HepG2 (cell line): Measurements from ENCODE around the gene HMGCS2. TPM values are rescaled to one million over a fixed set of nuclear protein-coding genes. Genes with fewer than 3 reads are reported as not detected.

Experiments used
- ATAC-seq: fragments of 200-7000 bp; cut with Tn5 transposase; 3 replicates; pipeline ENCODE4 v1.9.1; 2020; ENCODE audit warnings: mild to moderate bottlenecking, moderate library complexity
- BruUV-seq: library from RNA; stranded (reverse); fragments of 400-500 nt; replicated peaks from 2 replicates; lab custom pipeline; 2021; lab: Mats Ljungman, UMichigan
- CTCF ChIA-PET: fragments of 300-600 bp; formaldehyde crosslinking; extraction: SDS; loops from one replicate; lab custom pipeline; 2021; ENCODE audit warnings: low total read pairs, inconsistent platforms, low intra/inter-chr PET ratio; lab: Yijun Ruan, JAX
- POLR2A ChIA-PET: fragments of 350-600 bp; sonication (Branson Sonifier 250); formaldehyde crosslinking; loops from one replicate; lab custom pipeline; 2020; ENCODE audit warnings: antibody characterized with exemption, inconsistent platforms; lab: Yijun Ruan, JAX
- DNase-seq: peaks from one replicate; pipeline ENCODE4 v3.0.0-alpha.2; 2015; ENCODE audit warnings: low spot score
- FAIRE-seq: peaks from 3 replicates; lab custom pipeline; 2011; peaks lifted over from hg19 to GRCh38; lab: Jason Lieb, UNC
- H2AFZ ChIP-seq: one replicate; pipeline ENCODE4 v1.6.1; 2011; ENCODE audit warnings: low read length, inconsistent platforms
- H3K27ac ChIP-seq: fragments of 300-600 bp; 3 replicates; pipeline ENCODE4 v1.8.0; 2011; ENCODE audit warnings: mixed run types, mild to moderate bottlenecking, mixed read lengths, low read length, inconsistent platforms; ENCODE audit not compliant: insufficient read depth; ENCODE audit errors: extremely low read length
- H3K27me3 ChIP-seq, 2 experiments: fragments of 200-600 bp in 1 of 2; 2 replicates in 1 of 2; 3 replicates in 1 of 2; pipeline versions ENCODE4 v1.6.0 to v1.8.0; 2011; ENCODE audit warnings: low read length in 2 of 2, mild to moderate bottlenecking in 2 of 2, moderate library complexity in 2 of 2, inconsistent platforms in 1 of 2; ENCODE audit not compliant: insufficient read depth in 2 of 2, control insufficient read depth in 1 of 2
- H3K36me3 ChIP-seq, 2 experiments: fragments of 200-600 bp in 1 of 2; replicated peaks in 1 of 2; 2 replicates in 1 of 2; 3 replicates in 1 of 2; pipeline versions ENCODE4 v1.5.1 to v1.8.0; 2011; ENCODE audit warnings: low read length in 2 of 2, inconsistent platforms in 1 of 2; ENCODE audit not compliant: insufficient read depth in 2 of 2, control insufficient read depth in 1 of 2
- H3K4me1 ChIP-seq: 2 replicates; pipeline ENCODE4 v1.5.1; 2012; ENCODE audit warnings: low read length, inconsistent platforms; ENCODE audit not compliant: insufficient read depth
- H3K4me2 ChIP-seq: 2 replicates; pipeline ENCODE4 v1.6.0; 2011; ENCODE audit warnings: low read depth, low read length, inconsistent platforms
- H3K4me3 ChIP-seq, 3 experiments: fragments of 200-600 bp in 1 of 3; sonication (generic), shearing (Covaris generic) in 1 of 3; replicated peaks in 1 of 3; 2 replicates each; pipeline ENCODE4 v1.5.1; 2011 to 2016; ENCODE audit warnings: low read length in 3 of 3, inconsistent platforms in 2 of 3, low read depth in 2 of 3, mild to moderate bottlenecking in 2 of 3, control low read depth in 1 of 3, mixed read lengths in 1 of 3; ENCODE audit not compliant: insufficient read depth in 1 of 3
- H3K79me2 ChIP-seq: one replicate; pipeline ENCODE4 v1.6.1; 2011; ENCODE audit warnings: low read length, inconsistent platforms; ENCODE audit not compliant: insufficient read depth
- H3K9ac ChIP-seq: 2 replicates; pipeline ENCODE4 v1.6.0; 2011; ENCODE audit warnings: mild to moderate bottlenecking, low read depth, low read length, inconsistent platforms; ENCODE audit not compliant: insufficient read depth
- H3K9me3 ChIP-seq: 2 replicates; pipeline ENCODE4 v1.5.1; 2012; ENCODE audit warnings: mild to moderate bottlenecking, low read length
- H4K20me1 ChIP-seq: 2 replicates; pipeline ENCODE4 v1.6.0; 2011; ENCODE audit warnings: inconsistent platforms, mild to moderate bottlenecking, low read length, moderate library complexity; ENCODE audit not compliant: insufficient read depth
- CREB3 ChIP-seq: sonication (generic); formaldehyde crosslinking; IDR thresholded peaks from 2 replicates; pipeline ENCODE4 v1.5.0; 2020; ENCODE audit warnings: missing genetic modification reagents
- HHEX ChIP-seq: IDR thresholded peaks from 2 replicates; pipeline ENCODE4 v1.6.1; 2016; ENCODE audit warnings: control low read depth
- MAZ ChIP-seq, 2 experiments: sonication (generic) in 1 of 2; formaldehyde crosslinking in 1 of 2; IDR thresholded peaks; 2 replicates each; pipeline versions ENCODE4 v1.5.0 to v1.6.1; 2012 to 2020; ENCODE audit warnings: low read depth in 2 of 2, mild to moderate bottlenecking in 2 of 2, borderline replicate concordance in 1 of 2, improper control_type of control experiment in 1 of 2, low read length in 1 of 2, missing genetic modification reagents in 1 of 2, moderate library complexity in 1 of 2
- NR2C2 ChIP-seq: sonication (generic); formaldehyde crosslinking; IDR thresholded peaks from 2 replicates; pipeline ENCODE4 v1.4.0; 2020; ENCODE audit warnings: missing genetic modification reagents, mild to moderate bottlenecking, moderate library complexity, borderline replicate concordance
- ZFX ChIP-seq: sonication (generic); formaldehyde crosslinking; IDR thresholded peaks from 2 replicates; pipeline ENCODE4 v1.4.0; 2020; ENCODE audit warnings: mild to moderate bottlenecking, low read depth, missing genetic modification reagents, moderate library complexity
- WGBS: methylation state at CpG from one replicate; pipeline ENCODE4 v1.1.6; 2017; ENCODE audit warnings: low lambda C conversion rate; 5-methylcytosine and 5-hydroxymethylcytosine counted together
- in situ Hi-C: cut with HindIII; loops from 2 replicates; pipeline ENCODE4 v1.10.0; 2017; ENCODE audit warnings: low pct_unique_long_range_greater_than_20kb; ENCODE audit not compliant: extremely low pct_ligation_motif_present
- intact Hi-C: fragments of 100-400 bp; cut with micrococcal nuclease; formaldehyde crosslinking; loops from one replicate; pipeline ENCODE4 v1.10.0; 2022; ENCODE audit not compliant: unreplicated experiment
- polyA plus RNA-seq, 8 experiments: library from polyadenylated mRNA; depleted of rRNA in 3 of 8; stranded (reverse) in 7 of 8; unstranded in 1 of 8; fragments of >200 nt; fragmentation: Illumina TruSeq in 4 of 8; extraction: Trizol in 4 of 8; gene quantifications; 2 replicates each; pipeline versions ENCODE4 v1.2.1 to v1.2.3, GENCODE V29; 2011 to 2016; ENCODE audit warnings: low read depth in 4 of 8, missing spikeins in 1 of 8, mixed read lengths in 1 of 8; ENCODE audit not compliant: insufficient read depth in 1 of 8
- total RNA-seq, 5 experiments: library from RNA; depleted of rRNA; stranded (reverse); fragments of >200 nt; fragmentation: Illumina TruSeq; extraction: Trizol; gene quantifications; 2 replicates each; pipeline ENCODE4 v1.2.3, GENCODE V29; 2016; ENCODE audit warnings: low read depth in 1 of 5
- TF ChIP-seq, protein P1 (sequence below): sonication (generic); formaldehyde crosslinking; IDR thresholded peaks from 2 replicates; pipeline ENCODE4 v1.8.0; 2022; ENCODE audit warnings: missing genetic modification reagents, low read depth, mild to moderate bottlenecking, borderline replicate concordance

Gene HMGCS2
- total and polyA plus RNA-seq, 2 of the 13 experiments (the other 11 are each of a cell fraction or from before 2014, with no cell fraction given) = 0.44 to 1.5 TPM

DNA sequence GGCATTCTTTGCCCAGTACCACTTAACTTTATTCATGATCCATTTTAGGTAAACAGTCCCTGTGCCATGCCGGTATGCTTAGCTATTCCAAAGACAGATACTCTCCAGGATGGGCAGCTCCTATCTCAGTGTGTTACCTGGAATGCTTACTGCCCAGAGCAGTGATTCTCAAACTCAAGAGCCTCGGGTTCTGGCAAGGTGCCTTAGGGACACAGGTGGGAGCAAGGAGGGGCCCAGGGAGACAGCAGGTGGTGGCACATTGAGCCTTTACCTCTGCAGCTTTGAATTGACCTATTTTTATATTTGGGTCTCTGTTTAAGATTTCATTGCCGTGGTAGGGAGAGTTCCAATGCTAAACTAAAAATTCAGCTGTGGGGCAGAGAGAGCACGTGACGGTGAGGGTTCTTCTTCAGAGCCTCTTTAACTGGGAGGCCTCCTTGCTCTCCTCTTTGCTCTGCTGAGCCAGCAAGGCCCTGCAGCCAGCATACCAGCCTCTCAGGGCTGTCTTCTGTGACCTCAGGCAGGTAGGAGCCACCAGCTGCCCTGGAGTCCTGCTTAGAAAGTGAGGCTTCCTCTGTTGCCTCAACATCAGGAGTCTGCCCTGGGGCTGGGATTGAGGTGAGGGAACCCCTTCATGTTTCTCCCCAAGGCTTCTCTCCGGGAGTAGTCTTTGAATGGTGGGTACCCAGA, 36.8 kb downstream of the HMGCS2 start:
- Histone ChIP-seq H3K9me3 (no peaks in the 10 kb centered on the region), H4K20me1 (no peaks in the 10 kb centered on the region; the same call in none of the 2 replicates), H3K79me2 (no peaks in the 10 kb centered on the region), H3K9ac (no peak overlapping the region), H3K36me3 (peaks cover 29 to 94% of the 10 kb centered on the region in 2 experiments), H3K4me2 (no peak overlapping the region), H2AFZ (no peak overlapping the region), H3K27me3 (no peaks in the 10 kb centered on the region), H3K4me3 (no peak overlapping the region), H3K4me1 (peaks cover 62% of the 10 kb centered on the region), H3K27ac (peak overlapping the region; percentile 28)
- in situ Hi-C loops (no loop called here), intact Hi-C loops (no loop called here)
- TF ChIP-seq, protein P1, sequence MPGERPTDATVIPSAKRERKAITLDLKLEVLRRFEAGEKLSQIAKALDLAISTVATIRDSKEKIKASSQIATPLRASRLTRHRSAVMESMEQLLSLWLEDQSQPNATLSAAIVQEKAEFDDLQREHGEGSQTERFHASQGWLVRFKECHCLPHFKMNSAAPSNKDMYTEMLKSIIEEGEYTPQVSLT = no peak
- 0 out of 2 replicates have a peak, but pooled peaks have one; percentile 9 for TF ChIP-seq ZFX
- TF ChIP-seq MAZ (IDR thresholded peaks at IDR 0.05; ENCODE audit: borderline replicate concordance, low read depth, low read length) = no peak
- no peak for TF ChIP-seq MAZ (CRISPR knock-in tag; IDR thresholded peaks at IDR 0.05; ENCODE audit: low read depth)
- no peak for TF ChIP-seq CREB3 (CRISPR knock-in tag)
- no peak for TF ChIP-seq NR2C2 (CRISPR knock-in tag)
- no peak for TF ChIP-seq HHEX (CRISPR knock-in tag)
- ChIA-PET CTCF (interaction anchor here (0.7 kb wide), 1 partner anchor 56 kb away, joined by 3 read pairs; no protein-coding TSS in a partner anchor), POLR2A (no interaction called here)
- WGBS = 96% methylated on average over 6 of the region's 6 CpGs
- DNase-seq (no peak), FAIRE-seq (no peak), ATAC-seq (no peak)
- BruUV-seq = no TSS peak
